Liver (tissue), 3 donors: Measurements from ENCODE around the gene LMF2.

Source experiments
- ATF3 ChIP-seq: IDR thresholded peaks from 2 replicates; pipeline ENCODE4 v1.6.1; 2016; ENCODE audit warnings: antibody characterized with exemption
- CTCF ChIP-seq: fragments of 150-350 bp; IDR thresholded peaks from 2 replicates; pipeline ENCODE4 v1.5.1; 2017; ENCODE audit warnings: improper control_type of control experiment, low read depth, low read length; ENCODE audit not compliant: missing input control
- RAD21 ChIP-seq, 2 donors: IDR thresholded peaks; 2 replicates each; pipeline ENCODE4 v1.6.1; 2016; ENCODE audit warnings: antibody characterized with exemption in 2 of 2, mild to moderate bottlenecking in 2 of 2
- REST ChIP-seq: IDR thresholded peaks from 2 replicates; pipeline ENCODE4 v1.6.1; 2016; ENCODE audit warnings: antibody characterized with exemption, mild to moderate bottlenecking
- SP1 ChIP-seq: IDR thresholded peaks from 2 replicates; pipeline ENCODE4 v1.6.1; 2018; ENCODE audit warnings: antibody characterized with exemption, mild to moderate bottlenecking
- TAF1 ChIP-seq: conservative IDR thresholded peaks from 2 replicates; pipeline ENCODE4 v1.6.1; 2016; ENCODE audit warnings: antibody characterized with exemption, mild to moderate bottlenecking
- YY1 ChIP-seq: IDR thresholded peaks from 2 replicates; pipeline ENCODE4 v1.6.1; 2016; ENCODE audit warnings: antibody characterized with exemption, mild to moderate bottlenecking
- donor health status: healthy.
- donor health status: healthy.

- TF ChIP-seq CTCF (no peak), RAD21 (IDR thresholded peaks at IDR 0.05) (no peak), ATF3 (no peak), SP1 (no peak), REST (no peak), TAF1 (no peak), YY1 (no peak)
These were observed 14.2 kb upstream of the LMF2 start for GRCh38 chr22:50521710-50522109.
